SK-N-SH treated with all-trans-retinoic acid at 6 μM for 48 hours (cell line): ENCODE results near the gene MRTFA.

Experiments
- ATAC-seq: fragments of 200-7000 bp; cut with Tn5 transposase; 3 replicates; pipeline ENCODE4 v1.9.1; 2020; ENCODE audit warnings: mild to moderate bottlenecking, moderate library complexity
- ARNTL ChIP-seq: fragments of 450-650 bp; formaldehyde crosslinking; IDR thresholded peaks from 2 replicates; pipeline ENCODE4 v1.5.0; 2020; ENCODE audit warnings: low read depth, mild to moderate bottlenecking, moderate library complexity, borderline replicate concordance
- BACH2 ChIP-seq: fragments of 250-450 bp; sonication (Bioruptor Pico); IDR thresholded peaks from 2 replicates; pipeline ENCODE4 v1.9.0; 2021; ENCODE audit warnings: mild to moderate bottlenecking, borderline replicate concordance
- ESRRG ChIP-seq: fragments of 250-450 bp; sonication (Bioruptor Pico); IDR thresholded peaks from 2 replicates; pipeline ENCODE4 v1.6.1; 2021; ENCODE audit warnings: mild to moderate bottlenecking
- ISL1 ChIP-seq: fragments of 250-450 bp; sonication (Bioruptor Pico); IDR thresholded peaks from 2 replicates; pipeline ENCODE4 v2.1.2; 2022; ENCODE audit warnings: mild to moderate bottlenecking, moderate library complexity
- OSR1 ChIP-seq: fragments of 250-450 bp; sonication (Bioruptor Pico); IDR thresholded peaks from 2 replicates; pipeline ENCODE4 v1.8.0; 2022; ENCODE audit warnings: moderate library complexity, mild to moderate bottlenecking, inconsistent platforms
- RARB ChIP-seq: fragments of 250-450 bp; sonication (Bioruptor Pico); IDR thresholded peaks from 2 replicates; pipeline ENCODE4 v1.8.0; 2021; ENCODE audit warnings: mild to moderate bottlenecking, moderate library complexity
- SNAI2 ChIP-seq: fragments of 250-450 bp; sonication (Bioruptor Pico); IDR thresholded peaks from 2 replicates; pipeline ENCODE4 v1.5.0; 2020; ENCODE audit warnings: mild to moderate bottlenecking, moderate library complexity
- TCF4 ChIP-seq: fragments of 250-450 bp; sonication (Bioruptor Pico); IDR thresholded peaks from 2 replicates; pipeline ENCODE4 v1.8.0; 2021; ENCODE audit warnings: mild to moderate bottlenecking, moderate library complexity, borderline replicate concordance
- TOX ChIP-seq: fragments of 250-450 bp; sonication (Bioruptor Pico); IDR thresholded peaks from 2 replicates; pipeline ENCODE4 v1.8.0; 2021; ENCODE audit warnings: mild to moderate bottlenecking, moderate library complexity, borderline replicate concordance
- ZC3H10 ChIP-seq: fragments of 250-450 bp; sonication (Bioruptor Pico); IDR thresholded peaks from 2 replicates; pipeline ENCODE4 v1.5.1; 2021; ENCODE audit warnings: mild to moderate bottlenecking, moderate library complexity
- ZFP30 ChIP-seq: fragments of 450-650 bp; formaldehyde crosslinking; IDR thresholded peaks from 2 replicates; pipeline ENCODE4 v1.5.0; 2022; ENCODE audit warnings: mild to moderate bottlenecking, moderate library complexity
- ZNF565 ChIP-seq: fragments of 450-650 bp; formaldehyde crosslinking; conservative IDR thresholded peaks from 2 replicates; pipeline ENCODE4 v1.5.0; 2020; ENCODE audit warnings: low read depth, mild to moderate bottlenecking, moderate library complexity
- ZNF70 ChIP-seq: fragments of 450-650 bp; formaldehyde crosslinking; IDR thresholded peaks from 2 replicates; pipeline ENCODE4 v1.5.0; 2020; ENCODE audit warnings: mild to moderate bottlenecking, moderate library complexity
- ZNF8 ChIP-seq: fragments of 450-650 bp; formaldehyde crosslinking; IDR thresholded peaks from 2 replicates; pipeline ENCODE4 v1.5.0; 2020; ENCODE audit warnings: mild to moderate bottlenecking, moderate library complexity
- TF ChIP-seq, protein P1 (sequence below): fragments of 250-450 bp; sonication (Bioruptor Pico); IDR thresholded peaks from 2 replicates; pipeline ENCODE4 v1.5.1; 2021; ENCODE audit warnings: mild to moderate bottlenecking, moderate library complexity
- TF ChIP-seq, protein P2 (sequence below): fragments of 250-450 bp; sonication (Bioruptor Pico); IDR thresholded peaks from 2 replicates; pipeline ENCODE4 v1.8.0; 2020; ENCODE audit warnings: mild to moderate bottlenecking, moderate library complexity, borderline replicate concordance
- TF ChIP-seq, protein P3 (sequence below): fragments of 250-450 bp; sonication (Bioruptor Pico); IDR thresholded peaks from 2 replicates; pipeline ENCODE4 v1.5.0; 2020; ENCODE audit warnings: mild to moderate bottlenecking, moderate library complexity

The MRTFA gene

DNA sequence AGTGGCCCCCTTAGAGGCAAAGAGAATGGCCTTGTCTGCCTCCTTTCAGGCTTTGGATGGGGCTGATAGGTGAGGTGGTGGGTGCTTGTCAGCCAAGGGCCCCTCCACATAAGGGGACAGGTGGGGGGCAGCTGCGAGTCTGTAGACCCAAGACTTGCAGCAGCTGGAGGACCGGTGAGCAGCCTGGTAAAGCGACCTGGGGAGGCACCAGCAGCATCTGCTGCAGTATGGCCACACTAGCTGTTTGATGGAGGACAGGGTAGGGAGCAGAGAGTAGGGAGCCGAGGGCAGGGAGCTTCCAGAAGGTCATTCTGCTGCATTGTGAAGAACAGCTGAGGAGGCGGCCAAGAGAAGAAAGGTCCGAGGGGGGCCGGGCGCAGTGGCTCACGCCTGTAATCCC lies 16.8 kb upstream of the MRTFA start:
- TF ChIP-seq, protein P1, sequence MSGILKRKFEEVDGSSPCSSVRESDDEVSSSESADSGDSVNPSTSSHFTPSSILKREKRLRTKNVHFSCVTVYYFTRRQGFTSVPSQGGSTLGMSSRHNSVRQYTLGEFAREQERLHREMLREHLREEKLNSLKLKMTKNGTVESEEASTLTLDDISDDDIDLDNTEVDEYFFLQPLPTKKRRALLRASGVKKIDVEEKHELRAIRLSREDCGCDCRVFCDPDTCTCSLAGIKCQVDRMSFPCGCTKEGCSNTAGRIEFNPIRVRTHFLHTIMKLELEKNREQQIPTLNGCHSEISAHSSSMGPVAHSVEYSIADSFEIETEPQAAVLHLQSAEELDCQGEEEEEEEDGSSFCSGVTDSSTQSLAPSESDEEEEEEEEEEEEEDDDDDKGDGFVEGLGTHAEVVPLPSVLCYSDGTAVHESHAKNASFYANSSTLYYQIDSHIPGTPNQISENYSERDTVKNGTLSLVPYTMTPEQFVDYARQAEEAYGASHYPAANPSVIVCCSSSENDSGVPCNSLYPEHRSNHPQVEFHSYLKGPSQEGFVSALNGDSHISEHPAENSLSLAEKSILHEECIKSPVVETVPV (CRISPR knock-in tag), result no peak
- TF ChIP-seq ZNF70 (no peak), ZFP30 (CRISPR knock-in tag) (no peak)
- TF ChIP-seq, all 23 proteins: peak for 0
- no peak for ATAC-seq

DNA sequence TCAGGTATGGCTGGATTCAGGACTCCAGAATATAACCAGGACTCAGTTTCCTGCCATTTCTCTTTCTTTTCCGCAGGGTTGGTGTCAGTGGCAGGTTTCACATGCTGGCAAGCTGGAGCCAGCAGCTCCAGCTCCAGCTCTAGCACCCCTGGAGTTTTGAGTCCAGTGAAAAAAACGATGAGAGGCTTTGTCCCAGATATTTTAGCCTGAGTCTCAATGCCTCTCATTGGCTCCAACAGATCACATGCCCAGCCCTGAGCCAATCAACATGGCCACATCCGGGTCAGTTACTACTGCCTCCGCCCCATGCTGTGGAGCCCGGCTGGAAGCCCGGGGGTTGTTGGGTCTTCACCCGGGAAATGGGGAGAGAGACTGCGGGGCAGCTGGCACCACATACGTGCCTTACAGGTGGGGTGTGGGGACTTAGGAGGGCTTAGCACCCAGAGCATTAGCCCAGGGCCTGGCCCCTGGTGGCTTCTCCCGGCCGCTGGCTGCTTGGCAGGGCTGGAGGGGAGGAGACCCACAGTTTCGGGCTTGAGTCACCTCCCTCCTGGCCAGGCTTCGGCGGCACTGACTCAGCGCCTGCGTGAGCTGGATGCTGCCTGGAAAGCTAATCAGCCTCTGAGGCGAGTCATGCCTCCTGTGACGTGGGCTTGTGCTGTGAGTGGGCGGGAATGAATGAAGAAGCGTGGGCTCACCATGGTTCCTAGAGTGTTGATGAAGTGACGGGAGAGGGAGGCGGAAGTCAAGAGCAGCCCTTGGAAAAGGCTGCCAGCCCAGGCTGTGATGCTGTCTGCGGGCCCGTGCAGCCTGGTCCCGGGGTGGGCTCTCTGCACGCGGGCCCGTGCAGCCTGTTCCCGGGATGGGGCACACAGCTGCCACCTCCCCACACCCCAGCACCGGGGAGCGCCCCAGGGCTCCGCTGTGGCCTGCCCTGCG lies 15.3 kb upstream of the MRTFA start:
- TF ChIP-seq ZNF70 (peak; percentile 14; the same call in 1 of the 2 replicates), TOX (CRISPR knock-in tag) (no peak)
- peak; percentile 94 for ATAC-seq

DNA sequence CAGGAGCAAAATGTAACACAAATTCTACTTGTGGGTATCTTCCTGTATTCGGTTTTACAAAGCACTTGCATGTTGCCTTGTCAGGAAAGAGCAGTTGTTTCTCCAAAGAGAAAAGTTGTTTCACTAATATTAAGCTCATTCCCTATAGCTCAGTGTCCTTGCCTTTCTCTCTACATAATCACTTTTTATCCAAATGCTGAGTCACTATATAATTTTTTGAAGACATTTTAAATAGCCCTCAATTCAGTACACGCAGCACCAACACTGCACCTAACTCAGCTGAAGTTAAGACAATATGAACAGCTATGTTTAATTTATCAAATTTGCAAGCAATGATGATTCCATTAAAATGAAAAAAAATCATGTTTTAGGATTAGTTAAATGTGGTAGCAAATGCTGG lies 14.5 kb upstream of the MRTFA start:
- no peak for ATAC-seq
- no peak for TF ChIP-seq SNAI2 (CRISPR knock-in tag)
- no peak for TF ChIP-seq OSR1 (CRISPR knock-in tag)
- TF ChIP-seq RARB (CRISPR knock-in tag), result no peak
- no peak for TF ChIP-seq ISL1
- no peak for TF ChIP-seq BACH2 (CRISPR knock-in tag)
- no peak for TF ChIP-seq ARNTL
- TF ChIP-seq, protein P2, sequence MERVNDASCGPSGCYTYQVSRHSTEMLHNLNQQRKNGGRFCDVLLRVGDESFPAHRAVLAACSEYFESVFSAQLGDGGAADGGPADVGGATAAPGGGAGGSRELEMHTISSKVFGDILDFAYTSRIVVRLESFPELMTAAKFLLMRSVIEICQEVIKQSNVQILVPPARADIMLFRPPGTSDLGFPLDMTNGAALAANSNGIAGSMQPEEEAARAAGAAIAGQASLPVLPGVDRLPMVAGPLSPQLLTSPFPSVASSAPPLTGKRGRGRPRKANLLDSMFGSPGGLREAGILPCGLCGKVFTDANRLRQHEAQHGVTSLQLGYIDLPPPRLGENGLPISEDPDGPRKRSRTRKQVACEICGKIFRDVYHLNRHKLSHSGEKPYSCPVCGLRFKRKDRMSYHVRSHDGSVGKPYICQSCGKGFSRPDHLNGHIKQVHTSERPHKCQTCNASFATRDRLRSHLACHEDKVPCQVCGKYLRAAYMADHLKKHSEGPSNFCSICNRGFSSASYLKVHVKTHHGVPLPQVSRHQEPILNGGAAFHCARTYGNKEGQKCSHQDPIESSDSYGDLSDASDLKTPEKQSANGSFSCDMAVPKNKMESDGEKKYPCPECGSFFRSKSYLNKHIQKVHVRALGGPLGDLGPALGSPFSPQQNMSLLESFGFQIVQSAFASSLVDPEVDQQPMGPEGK (CRISPR knock-in tag), result no peak
- TF ChIP-seq TOX (CRISPR knock-in tag), result no peak

DNA sequence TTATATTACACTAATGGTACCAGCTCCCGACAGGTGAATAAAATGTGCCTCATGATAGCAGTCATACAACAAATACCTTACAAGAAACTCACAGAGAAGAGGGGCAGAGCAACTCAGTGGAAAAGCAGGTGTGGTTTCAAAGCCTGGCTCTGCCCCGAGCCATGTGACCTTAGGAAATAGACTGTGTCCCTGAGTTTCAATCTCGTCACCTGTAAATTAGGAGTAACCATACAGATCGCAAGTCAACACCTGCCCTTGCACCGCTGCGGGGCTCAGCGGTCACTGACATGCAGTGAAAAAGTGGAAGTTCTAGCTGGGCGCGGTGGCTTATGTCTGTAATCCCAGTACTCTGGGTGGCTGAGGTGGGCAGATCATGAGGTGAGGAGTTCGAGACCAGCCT lies 11.9 kb upstream of the MRTFA start:
- TF ChIP-seq TOX (CRISPR knock-in tag), result no peak
- TF ChIP-seq ZNF565 (CRISPR knock-in tag), result no peak
- TF ChIP-seq, protein P3, sequence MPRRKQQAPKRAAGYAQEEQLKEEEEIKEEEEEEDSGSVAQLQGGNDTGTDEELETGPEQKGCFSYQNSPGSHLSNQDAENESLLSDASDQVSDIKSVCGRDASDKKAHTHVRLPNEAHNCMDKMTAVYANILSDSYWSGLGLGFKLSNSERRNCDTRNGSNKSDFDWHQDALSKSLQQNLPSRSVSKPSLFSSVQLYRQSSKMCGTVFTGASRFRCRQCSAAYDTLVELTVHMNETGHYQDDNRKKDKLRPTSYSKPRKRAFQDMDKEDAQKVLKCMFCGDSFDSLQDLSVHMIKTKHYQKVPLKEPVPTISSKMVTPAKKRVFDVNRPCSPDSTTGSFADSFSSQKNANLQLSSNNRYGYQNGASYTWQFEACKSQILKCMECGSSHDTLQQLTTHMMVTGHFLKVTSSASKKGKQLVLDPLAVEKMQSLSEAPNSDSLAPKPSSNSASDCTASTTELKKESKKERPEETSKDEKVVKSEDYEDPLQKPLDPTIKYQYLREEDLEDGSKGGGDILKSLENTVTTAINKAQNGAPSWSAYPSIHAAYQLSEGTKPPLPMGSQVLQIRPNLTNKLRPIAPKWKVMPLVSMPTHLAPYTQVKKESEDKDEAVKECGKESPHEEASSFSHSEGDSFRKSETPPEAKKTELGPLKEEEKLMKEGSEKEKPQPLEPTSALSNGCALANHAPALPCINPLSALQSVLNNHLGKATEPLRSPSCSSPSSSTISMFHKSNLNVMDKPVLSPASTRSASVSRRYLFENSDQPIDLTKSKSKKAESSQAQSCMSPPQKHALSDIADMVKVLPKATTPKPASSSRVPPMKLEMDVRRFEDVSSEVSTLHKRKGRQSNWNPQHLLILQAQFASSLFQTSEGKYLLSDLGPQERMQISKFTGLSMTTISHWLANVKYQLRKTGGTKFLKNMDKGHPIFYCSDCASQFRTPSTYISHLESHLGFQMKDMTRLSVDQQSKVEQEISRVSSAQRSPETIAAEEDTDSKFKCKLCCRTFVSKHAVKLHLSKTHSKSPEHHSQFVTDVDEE (CRISPR knock-in tag), result no peak
- no peak for TF ChIP-seq RARB (CRISPR knock-in tag)
- TF ChIP-seq ZNF70, result no peak
- no peak for TF ChIP-seq TCF4 (CRISPR knock-in tag)
- no peak for TF ChIP-seq OSR1 (CRISPR knock-in tag)
- no peak for TF ChIP-seq SNAI2 (CRISPR knock-in tag)
- no peak for TF ChIP-seq ZFP30 (CRISPR knock-in tag)
- TF ChIP-seq ESRRG (CRISPR knock-in tag), result no peak
- no peak for TF ChIP-seq ZC3H10 (CRISPR knock-in tag)
- TF ChIP-seq ZNF8 (CRISPR knock-in tag), result no peak
- TF ChIP-seq, protein P2 (CRISPR knock-in tag), result no peak
- TF ChIP-seq, all 23 proteins: peak for 0
- ATAC-seq, result no peak
